ENCODE measurements around the gene WDFY2. TPM values are rescaled to one million over a fixed set of nuclear protein-coding genes. Genes with fewer than 3 reads are reported as not detected.

WDFY2 gene
- total and polyA plus RNA-seq, 2 experiments from 2014 or later = 11.4 to 24.0 TPM

DNA sequence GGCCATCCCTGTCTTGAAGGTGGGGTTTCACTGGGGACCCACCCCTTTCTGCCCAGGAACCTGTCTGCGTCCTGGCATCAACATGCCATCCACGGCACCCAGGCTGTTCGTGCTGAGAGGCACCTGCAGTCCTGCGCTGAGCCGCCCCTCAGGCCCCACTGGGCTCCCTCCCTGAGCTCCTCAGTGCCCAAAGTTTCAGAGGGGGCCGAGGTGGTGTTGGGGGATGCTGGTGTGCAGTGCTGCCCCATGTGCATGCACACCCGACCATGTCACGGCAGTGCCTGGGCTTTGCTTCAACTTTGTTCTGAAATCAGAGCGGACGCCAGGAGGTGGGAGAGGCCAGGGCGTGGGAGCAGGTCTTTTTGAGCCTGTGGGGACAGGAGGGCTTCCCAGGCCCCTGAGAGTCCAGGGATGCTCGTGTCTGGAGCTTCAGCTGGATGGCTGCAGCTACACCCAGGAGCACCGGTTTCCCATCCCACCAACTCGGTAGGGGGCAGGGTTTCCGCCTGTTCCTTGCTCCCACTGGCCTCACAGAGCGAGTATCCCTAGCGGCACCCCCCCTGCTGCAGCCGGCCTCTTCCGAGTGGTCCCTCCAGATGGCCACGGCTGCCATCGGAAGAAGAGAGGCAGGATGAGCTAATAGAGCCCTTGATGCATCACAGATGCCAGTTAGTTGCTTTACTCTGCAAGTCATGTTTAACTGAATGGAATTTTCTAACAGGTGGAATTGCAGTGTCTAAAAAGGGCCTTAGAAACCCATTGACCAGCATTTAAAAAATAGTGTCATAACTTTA lies 44.0 kb downstream of the WDFY2 start (continued):
- TF ChIP-seq, protein P1, sequence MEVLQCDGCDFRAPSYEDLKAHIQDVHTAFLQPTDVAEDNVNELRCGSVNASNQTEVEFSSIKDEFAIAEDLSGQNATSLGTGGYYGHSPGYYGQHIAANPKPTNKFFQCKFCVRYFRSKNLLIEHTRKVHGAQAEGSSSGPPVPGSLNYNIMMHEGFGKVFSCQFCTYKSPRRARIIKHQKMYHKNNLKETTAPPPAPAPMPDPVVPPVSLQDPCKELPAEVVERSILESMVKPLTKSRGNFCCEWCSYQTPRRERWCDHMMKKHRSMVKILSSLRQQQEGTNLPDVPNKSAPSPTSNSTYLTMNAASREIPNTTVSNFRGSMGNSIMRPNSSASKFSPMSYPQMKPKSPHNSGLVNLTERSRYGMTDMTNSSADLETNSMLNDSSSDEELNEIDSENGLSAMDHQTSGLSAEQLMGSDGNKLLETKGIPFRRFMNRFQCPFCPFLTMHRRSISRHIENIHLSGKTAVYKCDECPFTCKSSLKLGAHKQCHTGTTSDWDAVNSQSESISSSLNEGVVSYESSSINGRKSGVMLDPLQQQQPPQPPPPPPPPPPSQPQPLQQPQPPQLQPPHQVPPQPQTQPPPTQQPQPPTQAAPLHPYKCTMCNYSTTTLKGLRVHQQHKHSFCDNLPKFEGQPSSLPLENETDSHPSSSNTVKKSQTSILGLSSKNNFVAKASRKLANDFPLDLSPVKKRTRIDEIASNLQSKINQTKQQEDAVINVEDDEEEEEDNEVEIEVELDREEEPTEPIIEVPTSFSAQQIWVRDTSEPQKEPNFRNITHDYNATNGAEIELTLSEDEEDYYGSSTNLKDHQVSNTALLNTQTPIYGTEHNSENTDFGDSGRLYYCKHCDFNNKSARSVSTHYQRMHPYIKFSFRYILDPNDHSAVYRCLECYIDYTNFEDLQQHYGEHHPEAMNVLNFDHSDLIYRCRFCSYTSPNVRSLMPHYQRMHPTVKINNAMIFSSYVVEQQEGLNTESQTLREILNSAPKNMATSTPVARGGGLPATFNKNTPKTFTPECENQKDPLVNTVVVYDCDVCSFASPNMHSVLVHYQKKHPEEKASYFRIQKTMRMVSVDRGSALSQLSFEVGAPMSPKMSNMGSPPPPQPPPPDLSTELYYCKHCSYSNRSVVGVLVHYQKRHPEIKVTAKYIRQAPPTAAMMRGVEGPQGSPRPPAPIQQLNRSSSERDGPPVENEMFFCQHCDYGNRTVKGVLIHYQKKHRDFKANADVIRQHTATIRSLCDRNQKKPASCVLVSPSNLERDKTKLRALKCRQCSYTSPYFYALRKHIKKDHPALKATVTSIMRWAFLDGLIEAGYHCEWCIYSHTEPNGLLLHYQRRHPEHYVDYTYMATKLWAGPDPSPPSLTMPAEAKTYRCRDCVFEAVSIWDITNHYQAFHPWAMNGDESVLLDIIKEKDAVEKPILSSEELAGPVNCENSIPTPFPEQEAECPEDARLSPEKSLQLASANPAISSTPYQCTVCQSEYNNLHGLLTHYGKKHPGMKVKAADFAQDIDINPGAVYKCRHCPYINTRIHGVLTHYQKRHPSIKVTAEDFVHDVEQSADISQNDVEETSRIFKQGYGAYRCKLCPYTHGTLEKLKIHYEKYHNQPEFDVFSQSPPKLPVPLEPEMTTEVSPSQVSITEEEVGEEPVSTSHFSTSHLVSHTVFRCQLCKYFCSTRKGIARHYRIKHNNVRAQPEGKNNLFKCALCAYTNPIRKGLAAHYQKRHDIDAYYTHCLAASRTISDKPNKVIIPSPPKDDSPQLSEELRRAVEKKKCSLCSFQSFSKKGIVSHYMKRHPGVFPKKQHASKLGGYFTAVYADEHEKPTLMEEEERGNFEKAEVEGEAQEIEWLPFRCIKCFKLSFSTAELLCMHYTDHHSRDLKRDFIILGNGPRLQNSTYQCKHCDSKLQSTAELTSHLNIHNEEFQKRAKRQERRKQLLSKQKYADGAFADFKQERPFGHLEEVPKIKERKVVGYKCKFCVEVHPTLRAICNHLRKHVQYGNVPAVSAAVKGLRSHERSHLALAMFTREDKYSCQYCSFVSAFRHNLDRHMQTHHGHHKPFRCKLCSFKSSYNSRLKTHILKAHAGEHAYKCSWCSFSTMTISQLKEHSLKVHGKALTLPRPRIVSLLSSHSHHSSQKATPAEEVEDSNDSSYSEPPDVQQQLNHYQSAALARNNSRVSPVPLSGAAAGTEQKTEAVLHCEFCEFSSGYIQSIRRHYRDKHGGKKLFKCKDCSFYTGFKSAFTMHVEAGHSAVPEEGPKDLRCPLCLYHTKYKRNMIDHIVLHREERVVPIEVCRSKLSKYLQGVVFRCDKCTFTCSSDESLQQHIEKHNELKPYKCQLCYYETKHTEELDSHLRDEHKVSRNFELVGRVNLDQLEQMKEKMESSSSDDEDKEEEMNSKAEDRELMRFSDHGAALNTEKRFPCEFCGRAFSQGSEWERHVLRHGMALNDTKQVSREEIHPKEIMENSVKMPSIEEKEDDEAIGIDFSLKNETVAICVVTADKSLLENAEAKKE (CRISPR knock-in tag; IDR thresholded peaks at IDR 0.05) = no peak
- TF ChIP-seq STAT1 (IDR thresholded peaks at IDR 0.05; ENCODE audit: unreplicated experiment) (no peak), EZH2 (IDR thresholded peaks at IDR 0.05; ENCODE audit: low read depth, unreplicated experiment) (no peak), CREB1 (CRISPR knock-in tag; IDR thresholded peaks at IDR 0.05; ENCODE audit: low read depth) (no peak), POLR2AphosphoS5 (IDR thresholded peaks at IDR 0.05; ENCODE audit: low read depth) (no peak), NANOG (IDR thresholded peaks at IDR 0.05; ENCODE audit: borderline replicate concordance) (no peak), ZNF331 (CRISPR knock-in tag; IDR thresholded peaks at IDR 0.05; ENCODE audit: low read depth) (no peak), ZNF114 (CRISPR knock-in tag; IDR thresholded peaks at IDR 0.05) (no peak)
- TF ChIP-seq, protein P2, sequence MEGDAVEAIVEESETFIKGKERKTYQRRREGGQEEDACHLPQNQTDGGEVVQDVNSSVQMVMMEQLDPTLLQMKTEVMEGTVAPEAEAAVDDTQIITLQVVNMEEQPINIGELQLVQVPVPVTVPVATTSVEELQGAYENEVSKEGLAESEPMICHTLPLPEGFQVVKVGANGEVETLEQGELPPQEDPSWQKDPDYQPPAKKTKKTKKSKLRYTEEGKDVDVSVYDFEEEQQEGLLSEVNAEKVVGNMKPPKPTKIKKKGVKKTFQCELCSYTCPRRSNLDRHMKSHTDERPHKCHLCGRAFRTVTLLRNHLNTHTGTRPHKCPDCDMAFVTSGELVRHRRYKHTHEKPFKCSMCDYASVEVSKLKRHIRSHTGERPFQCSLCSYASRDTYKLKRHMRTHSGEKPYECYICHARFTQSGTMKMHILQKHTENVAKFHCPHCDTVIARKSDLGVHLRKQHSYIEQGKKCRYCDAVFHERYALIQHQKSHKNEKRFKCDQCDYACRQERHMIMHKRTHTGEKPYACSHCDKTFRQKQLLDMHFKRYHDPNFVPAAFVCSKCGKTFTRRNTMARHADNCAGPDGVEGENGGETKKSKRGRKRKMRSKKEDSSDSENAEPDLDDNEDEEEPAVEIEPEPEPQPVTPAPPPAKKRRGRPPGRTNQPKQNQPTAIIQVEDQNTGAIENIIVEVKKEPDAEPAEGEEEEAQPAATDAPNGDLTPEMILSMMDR (conservative IDR thresholded peaks at IDR 0.05; ENCODE audit: low read depth in 2 of 2) = no peak
- TF ChIP-seq, protein P3, sequence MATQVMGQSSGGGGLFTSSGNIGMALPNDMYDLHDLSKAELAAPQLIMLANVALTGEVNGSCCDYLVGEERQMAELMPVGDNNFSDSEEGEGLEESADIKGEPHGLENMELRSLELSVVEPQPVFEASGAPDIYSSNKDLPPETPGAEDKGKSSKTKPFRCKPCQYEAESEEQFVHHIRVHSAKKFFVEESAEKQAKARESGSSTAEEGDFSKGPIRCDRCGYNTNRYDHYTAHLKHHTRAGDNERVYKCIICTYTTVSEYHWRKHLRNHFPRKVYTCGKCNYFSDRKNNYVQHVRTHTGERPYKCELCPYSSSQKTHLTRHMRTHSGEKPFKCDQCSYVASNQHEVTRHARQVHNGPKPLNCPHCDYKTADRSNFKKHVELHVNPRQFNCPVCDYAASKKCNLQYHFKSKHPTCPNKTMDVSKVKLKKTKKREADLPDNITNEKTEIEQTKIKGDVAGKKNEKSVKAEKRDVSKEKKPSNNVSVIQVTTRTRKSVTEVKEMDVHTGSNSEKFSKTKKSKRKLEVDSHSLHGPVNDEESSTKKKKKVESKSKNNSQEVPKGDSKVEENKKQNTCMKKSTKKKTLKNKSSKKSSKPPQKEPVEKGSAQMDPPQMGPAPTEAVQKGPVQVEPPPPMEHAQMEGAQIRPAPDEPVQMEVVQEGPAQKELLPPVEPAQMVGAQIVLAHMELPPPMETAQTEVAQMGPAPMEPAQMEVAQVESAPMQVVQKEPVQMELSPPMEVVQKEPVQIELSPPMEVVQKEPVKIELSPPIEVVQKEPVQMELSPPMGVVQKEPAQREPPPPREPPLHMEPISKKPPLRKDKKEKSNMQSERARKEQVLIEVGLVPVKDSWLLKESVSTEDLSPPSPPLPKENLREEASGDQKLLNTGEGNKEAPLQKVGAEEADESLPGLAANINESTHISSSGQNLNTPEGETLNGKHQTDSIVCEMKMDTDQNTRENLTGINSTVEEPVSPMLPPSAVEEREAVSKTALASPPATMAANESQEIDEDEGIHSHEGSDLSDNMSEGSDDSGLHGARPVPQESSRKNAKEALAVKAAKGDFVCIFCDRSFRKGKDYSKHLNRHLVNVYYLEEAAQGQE (IDR thresholded peaks at IDR 0.05; ENCODE audit: unreplicated experiment) = no peak
